SK-N-SH (cell line): ENCODE data around the gene PDILT.

Source experiments
- CHD2 ChIP-seq: fragments of 150-350 bp; IDR thresholded peaks from 2 replicates; pipeline ENCODE4 v1.6.1; 2018; ENCODE audit warnings: low read length; ENCODE audit not compliant: partially characterized antibody
- CTCF ChIP-seq: fragments of 200-600 bp; sonication (generic); IDR thresholded peaks from 2 replicates; pipeline ENCODE4 v1.6.1; 2017; ENCODE audit warnings: antibody characterized with exemption, mild to moderate bottlenecking, moderate library complexity
- FOSL2 ChIP-seq: IDR thresholded peaks from 2 replicates; pipeline ENCODE4 v1.4.0; 2012; ENCODE audit warnings: low read depth, mild to moderate bottlenecking, moderate library complexity, borderline replicate concordance
- JUND ChIP-seq: IDR thresholded peaks from 2 replicates; pipeline ENCODE4 v1.4.0; 2012
- MAX ChIP-seq: IDR thresholded peaks from 2 replicates; pipeline ENCODE4 v1.4.0; 2012; ENCODE audit warnings: low read depth
- POLR2AphosphoS5 ChIP-seq: IDR thresholded peaks from 2 replicates; pipeline ENCODE4 v1.6.1; 2012; ENCODE audit warnings: low read depth, low read length
- RCOR1 ChIP-seq: fragments of 150-350 bp; IDR thresholded peaks from 2 replicates; pipeline ENCODE4 v1.6.1; 2017; ENCODE audit warnings: antibody characterized with exemption, low read length
- RFX5 ChIP-seq: IDR thresholded peaks from 2 replicates; pipeline ENCODE4 v1.6.1; 2012; ENCODE audit warnings: mild to moderate bottlenecking, improper control_type of control experiment, low read length
- TCF12 ChIP-seq: IDR thresholded peaks from 2 replicates; pipeline ENCODE4 v1.4.0; 2012
- USF2 ChIP-seq: fragments of 150-350 bp; IDR thresholded peaks from 2 replicates; pipeline ENCODE4 v1.6.1; 2017; ENCODE audit warnings: antibody characterized with exemption, low read length, low read depth, borderline replicate concordance
- YY1 ChIP-seq: IDR thresholded peaks from 2 replicates; pipeline ENCODE4 v1.4.0; 2012; ENCODE audit warnings: low read depth, mild to moderate bottlenecking
- ZBTB33 ChIP-seq: IDR thresholded peaks from 2 replicates; pipeline ENCODE4 v1.4.0; 2012; ENCODE audit warnings: low read depth, borderline replicate concordance

- no peak for TF ChIP-seq CTCF
- TF ChIP-seq JUND: no peak
- no peak for TF ChIP-seq YY1
- TF ChIP-seq USF2: no peak
- TF ChIP-seq POLR2AphosphoS5: no peak
- TF ChIP-seq FOSL2: no peak
- no peak for TF ChIP-seq MAX
- no peak for TF ChIP-seq TCF12
- no peak for TF ChIP-seq CHD2
- no peak for TF ChIP-seq RCOR1
- TF ChIP-seq ZBTB33: no peak
- TF ChIP-seq RFX5: no peak
Measured at GRCh38 chr16:20397468-20398074, 7.0 kb downstream of the PDILT start.
